ENCODE measurements around the gene DGCR2. TPM values are rescaled to one million over a fixed set of nuclear protein-coding genes. Genes with fewer than 3 reads are reported as not detected.

DGCR2 gene
- total RNA-seq, 6 experiments from 2014 or later: 19.8 to 31.7 (median 24.7) TPM

- DNase-seq: peak in 2 of 3 donors; percentile 33 to 41
- intact Hi-C loops (cut with DNase I): no loop called here
- Histone ChIP-seq H3K36me3 (peaks cover 0 to 36% (median 12%) of the 10 kb centered on the region in 4 donors), H3K9me3 (no peaks in the 10 kb centered on the region), H3K4me3 (no peak overlapping the region), H3K27me3 (no peaks in the 10 kb centered on the region), H3K4me1 (no peaks in the 10 kb centered on the region), H3K27ac (no peak overlapping the region)
- no CpG with 5 or more reads among the region's 5 CpGs for WGBS (ENCODE audit: insufficient coverage, low coverage, low lambda C conversion rate, missing lambda C conversion rate)
- no peak for ATAC-seq
- TF ChIP-seq CTCF (IDR thresholded peaks at IDR 0.05): no peak
- TF ChIP-seq POLR2A (IDR thresholded peaks at IDR 0.05): no peak
Observed at GRCh38 chr22:19038164-19038546, 84.1 kb downstream of the DGCR2 start.

- Histone ChIP-seq H3K27me3 (no peaks in the 10 kb centered on the region), H3K27ac (no peak overlapping the region), H3K4me3 (no peak overlapping the region), H3K9me3 (no peaks in the 10 kb centered on the region), H3K4me1 (no peaks in the 10 kb centered on the region), H3K36me3 (peaks cover 0 to 30% (median 11%) of the 10 kb centered on the region in 4 donors)
- intact Hi-C loops (cut with DNase I): no loop called here
- peak in 1 of 4 donors; percentile 4 for ATAC-seq
- peak; percentile 16 to 34 (median 33) for DNase-seq
- WGBS (ENCODE audit: insufficient coverage, low coverage, low lambda C conversion rate, missing lambda C conversion rate): 88% methylated on average over 8 of the region's 17 CpGs
- TF ChIP-seq POLR2A (IDR thresholded peaks at IDR 0.05) (no peak), CTCF (IDR thresholded peaks at IDR 0.05) (no peak)
Observed at GRCh38 chr22:19037282-19038163, 84.7 kb downstream of the DGCR2 start.

- no peaks in the 10 kb centered on the region for H3K27me3 ChIP-seq
- TF ChIP-seq CTCF (IDR thresholded peaks at IDR 0.05) (peak; percentile 9 to 21 (median 18)), POLR2A (IDR thresholded peaks at IDR 0.05) (no peak)
- intact Hi-C loops (cut with DNase I): no loop called here
- no peak overlapping the region for H3K4me3 ChIP-seq
- WGBS (ENCODE audit: insufficient coverage, low coverage, low lambda C conversion rate, missing lambda C conversion rate): 23% methylated on average over 2 of the region's 17 CpGs
- no peaks in the 10 kb centered on the region for H3K9me3 ChIP-seq
- DNase-seq: peak; percentile 29 to 47 (median 47)
- peak; percentile 28 to 48 (median 44) for ATAC-seq
- H3K4me1 ChIP-seq: no peaks in the 10 kb centered on the region
- H3K27ac ChIP-seq: no peak overlapping the region
- H3K36me3 ChIP-seq: peaks cover 0 to 22% (median 9%) of the 10 kb centered on the region in 4 donors
Observed at GRCh38 chr22:19036523-19037273, 85.5 kb downstream of the DGCR2 start.

GRCh38 chr22:19036229-19036522 lies 86.0 kb downstream of the DGCR2 start:
- intact Hi-C loops (cut with DNase I): no loop called here
- Histone ChIP-seq H3K27me3 (no peaks in the 10 kb centered on the region), H3K36me3 (peaks cover 0 to 17% (median 6%) of the 10 kb centered on the region in 4 donors), H3K4me1 (no peaks in the 10 kb centered on the region), H3K27ac (no peak overlapping the region), H3K4me3 (no peak overlapping the region), H3K9me3 (no peaks in the 10 kb centered on the region)
- WGBS (ENCODE audit: insufficient coverage, low coverage, low lambda C conversion rate, missing lambda C conversion rate): no CpG with 5 or more reads among the region's 4 CpGs
- DNase-seq (no peak), ATAC-seq (no peak)
- TF ChIP-seq POLR2A (IDR thresholded peaks at IDR 0.05) (no peak), CTCF (IDR thresholded peaks at IDR 0.05) (no peak)
